HG03025 (cell line): ENCODE results near the gene CRELD1.
A peak's percentile ranks its signal among the peaks of the same experiment; 100 is the strongest.
"Not testable (repeated sequence)": the region's sequence is repeated elsewhere in the genome, so short reads cannot be mapped to it uniquely, and the experiment has no call there.

Experiments used
- ATAC-seq: cut with Tn5 transposase; IDR thresholded peaks from one replicate; pipeline ENCODE4 v1.9.1; 2021; ENCODE audit warnings: mild to moderate bottlenecking, moderate library complexity; ENCODE audit not compliant: unreplicated experiment, low FRiP score

CRELD1 gene

GRCh38 chr3:9932843-9933560 lies 632 bp upstream of the CRELD1 start:
- peak; percentile 65 for ATAC-seq

GRCh38 chr3:9934235-9934621 lies 594 bp downstream of the CRELD1 start:
- no peak for ATAC-seq

- ATAC-seq = no peak
Measured at GRCh38 chr3:9934993-9935392, 1.4 kb downstream of the CRELD1 start.

- no peak for ATAC-seq
Measured at GRCh38 chr3:9935966-9936510, 2.4 kb downstream of the CRELD1 start.

GRCh38 chr3:9937486-9938238 lies 4.0 kb downstream of the CRELD1 start:
- ATAC-seq = no peak

GRCh38 chr3:9938966-9939365 lies 5.3 kb downstream of the CRELD1 start:
- ATAC-seq = no peak

GRCh38 chr3:9939906-9940305 lies 6.3 kb downstream of the CRELD1 start:
- ATAC-seq = not testable (repeated sequence)

- no peak for ATAC-seq
Measured at GRCh38 chr3:9940746-9941145, 7.1 kb downstream of the CRELD1 start.

- no peak for ATAC-seq
Measured at GRCh38 chr3:9942164-9942563, 8.5 kb downstream of the CRELD1 start.

GRCh38 chr3:9942934-9943690 lies 9.5 kb downstream of the CRELD1 start:
- no peak for ATAC-seq

- no peak for ATAC-seq
Measured at GRCh38 chr3:9944271-9944670, 10.6 kb downstream of the CRELD1 start.

- no peak for ATAC-seq
Measured at GRCh38 chr3:9945358-9945757, 11.7 kb downstream of the CRELD1 start.

- ATAC-seq = no peak
Measured at GRCh38 chr3:9946112-9947024, 12.7 kb downstream of the CRELD1 start.

GRCh38 chr3:9947025-9947995 lies 13.7 kb downstream of the CRELD1 start:
- no peak for ATAC-seq

GRCh38 chr3:9948586-9948985 lies 15.0 kb downstream of the CRELD1 start:
- ATAC-seq = no peak

GRCh38 chr3:9949115-9949514 lies 15.5 kb downstream of the CRELD1 start:
- no peak for ATAC-seq

GRCh38 chr3:9949626-9950025 lies 16.0 kb downstream of the CRELD1 start:
- ATAC-seq = no peak

GRCh38 chr3:9951126-9951525 lies 17.5 kb downstream of the CRELD1 start:
- no peak for ATAC-seq

GRCh38 chr3:9951598-9951961 lies 17.9 kb downstream of the CRELD1 start:
- no peak for ATAC-seq
